IPS-11a (cell line): ENCODE results near the gene PLD5.
"Not testable (repeated sequence)": the region's sequence is repeated elsewhere in the genome, so short reads cannot be mapped to it uniquely, and the experiment has no call there.

Experiments
- H3K4me3 ChIP-seq: one replicate; pipeline ENCODE4 v1.5.1; 2013; ENCODE audit warnings: low read depth, low read length, control low read depth

Gene PLD5

GRCh38 chr1:242288067-242288466 is 236.4 kb downstream of the PLD5 start:
- H3K4me3 ChIP-seq: not testable (repeated sequence)

GRCh38 chr1:242282758-242283485 is 241.6 kb downstream of the PLD5 start:
- H3K4me3 ChIP-seq: not testable (repeated sequence)

GRCh38 chr1:242278406-242278805 is 246.1 kb downstream of the PLD5 start:
- not testable (repeated sequence) for H3K4me3 ChIP-seq

- H3K4me3 ChIP-seq: not testable (repeated sequence)
These were observed 247.7 kb downstream of the PLD5 start for GRCh38 chr1:242276769-242277168.

- H3K4me3 ChIP-seq: not testable (repeated sequence)
These were observed 257.5 kb downstream of the PLD5 start for GRCh38 chr1:242267004-242267403.

GRCh38 chr1:242264419-242264818 is 260.1 kb downstream of the PLD5 start:
- not testable (repeated sequence) for H3K4me3 ChIP-seq

- no peak overlapping the region for H3K4me3 ChIP-seq
These were observed 279.2 kb downstream of the PLD5 start for GRCh38 chr1:242245255-242245654.

- no peak overlapping the region for H3K4me3 ChIP-seq
These were observed 281.0 kb downstream of the PLD5 start for GRCh38 chr1:242243472-242243871.

GRCh38 chr1:242242983-242243382 is 281.5 kb downstream of the PLD5 start:
- no peak overlapping the region for H3K4me3 ChIP-seq

GRCh38 chr1:242241936-242242335 is 282.6 kb downstream of the PLD5 start:
- no peak overlapping the region for H3K4me3 ChIP-seq

GRCh38 chr1:242240691-242241090 is 283.8 kb downstream of the PLD5 start:
- H3K4me3 ChIP-seq: no peak overlapping the region

- no peak overlapping the region for H3K4me3 ChIP-seq
These were observed 284.4 kb downstream of the PLD5 start for GRCh38 chr1:242240077-242240476.

GRCh38 chr1:242239398-242239797 is 285.1 kb downstream of the PLD5 start:
- no peak overlapping the region for H3K4me3 ChIP-seq

GRCh38 chr1:242237051-242237450 is 287.4 kb downstream of the PLD5 start:
- no peak overlapping the region for H3K4me3 ChIP-seq

GRCh38 chr1:242228991-242229390 is 295.5 kb downstream of the PLD5 start:
- no peak overlapping the region for H3K4me3 ChIP-seq

GRCh38 chr1:242225767-242226573 is 298.5 kb downstream of the PLD5 start:
- H3K4me3 ChIP-seq: no peak overlapping the region

GRCh38 chr1:242224878-242225766 is 299.4 kb downstream of the PLD5 start:
- not testable (repeated sequence) for H3K4me3 ChIP-seq

- H3K4me3 ChIP-seq: no peak overlapping the region
These were observed 300.0 kb downstream of the PLD5 start for GRCh38 chr1:242224461-242224860.

GRCh38 chr1:242219905-242220304 is 304.6 kb downstream of the PLD5 start:
- no peak overlapping the region for H3K4me3 ChIP-seq

- H3K4me3 ChIP-seq: no peak overlapping the region
These were observed 305.1 kb downstream of the PLD5 start for GRCh38 chr1:242219298-242219901.

- H3K4me3 ChIP-seq: no peak overlapping the region
These were observed 308.1 kb downstream of the PLD5 start for GRCh38 chr1:242216368-242216767.
